ENCODE results near the gene ALKBH4. TPM values are rescaled to one million over a fixed set of nuclear protein-coding genes. Genes with fewer than 3 reads are reported as not detected.

ALKBH4 gene
- polyA plus RNA-seq, 2 of the 4 experiments (the other 2 are of a cell fraction): 4.0 to 8.8 TPM

DNA sequence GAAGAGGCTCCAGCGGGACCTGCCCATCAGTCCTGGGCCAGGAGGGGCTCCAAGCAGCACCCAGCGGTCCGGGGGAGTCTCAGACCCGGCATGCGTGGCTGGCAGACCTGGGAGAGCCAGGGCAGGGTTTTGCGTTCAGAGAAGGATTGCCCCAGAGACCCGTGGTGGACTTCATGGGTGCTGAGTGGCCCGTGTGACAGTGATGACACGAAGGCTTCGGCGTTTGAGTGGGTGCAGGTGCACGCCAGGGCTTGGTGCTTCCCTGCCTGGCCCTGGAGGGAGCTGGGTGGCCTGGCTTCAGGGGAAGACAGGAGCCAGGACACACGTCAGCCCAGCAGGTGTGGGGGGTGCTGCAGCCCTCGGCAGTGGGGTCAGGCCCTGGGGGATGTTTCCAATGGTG, 17.4 kb downstream of the ALKBH4 start:
- WGBS (ENCODE audit: missing lambda C conversion rate): 80% methylated on average over 12 of the region's 14 CpGs
- ChIA-PET CTCF (no interaction called here), POLR2A (no interaction called here)
- FAIRE-seq (no peak), DNase-seq (ENCODE audit: low read depth in 1 of 2, low spot score in 1 of 2) (no peak), ATAC-seq (0 out of 6 replicates have a peak, but pooled peaks of 1 of the 2 experiments have one; percentile 6)
- H3K27ac ChIP-seq: no peak overlapping the region
- H3K4me3 ChIP-seq: no peak overlapping the region
- H3K4me2 ChIP-seq: no peak overlapping the region
- H3K4me1 ChIP-seq: no peaks in the 10 kb centered on the region
- TF ChIP-seq FOSL2 (IDR thresholded peaks at IDR 0.05) (no peak), FOSL2 (CRISPR knock-in tag; IDR thresholded peaks at IDR 0.05) (no peak), BHLHE40 (IDR thresholded peaks at IDR 0.05; ENCODE audit: low read depth, low read length) (no peak), CHD2 (IDR thresholded peaks at IDR 0.05; ENCODE audit: low read length, partially characterized antibody) (no peak), ZSCAN20 (CRISPR knock-in tag; IDR thresholded peaks at IDR 0.05) (no peak), JUN (IDR thresholded peaks at IDR 0.05) (no peak), ZNF302 (CRISPR knock-in tag; IDR thresholded peaks at IDR 0.05) (no peak), BCL3 (IDR thresholded peaks at IDR 0.05) (no peak), EHMT2 (IDR thresholded peaks at IDR 0.05; ENCODE audit: low read depth) (no peak), RFX5 (IDR thresholded peaks at IDR 0.05) (no peak), TFCP2L1 (CRISPR knock-in tag; IDR thresholded peaks at IDR 0.05) (no peak), HMGXB4 (CRISPR knock-in tag; IDR thresholded peaks at IDR 0.05; ENCODE audit: borderline replicate concordance) (no peak), POLR2A (IDR thresholded peaks at IDR 0.05; ENCODE audit: low read length) (no peak), GATA3 (IDR thresholded peaks at IDR 0.05; ENCODE audit: borderline replicate concordance) (no peak), RARB (CRISPR knock-in tag; IDR thresholded peaks at IDR 0.05) (no peak)
- TF ChIP-seq, protein P1, sequence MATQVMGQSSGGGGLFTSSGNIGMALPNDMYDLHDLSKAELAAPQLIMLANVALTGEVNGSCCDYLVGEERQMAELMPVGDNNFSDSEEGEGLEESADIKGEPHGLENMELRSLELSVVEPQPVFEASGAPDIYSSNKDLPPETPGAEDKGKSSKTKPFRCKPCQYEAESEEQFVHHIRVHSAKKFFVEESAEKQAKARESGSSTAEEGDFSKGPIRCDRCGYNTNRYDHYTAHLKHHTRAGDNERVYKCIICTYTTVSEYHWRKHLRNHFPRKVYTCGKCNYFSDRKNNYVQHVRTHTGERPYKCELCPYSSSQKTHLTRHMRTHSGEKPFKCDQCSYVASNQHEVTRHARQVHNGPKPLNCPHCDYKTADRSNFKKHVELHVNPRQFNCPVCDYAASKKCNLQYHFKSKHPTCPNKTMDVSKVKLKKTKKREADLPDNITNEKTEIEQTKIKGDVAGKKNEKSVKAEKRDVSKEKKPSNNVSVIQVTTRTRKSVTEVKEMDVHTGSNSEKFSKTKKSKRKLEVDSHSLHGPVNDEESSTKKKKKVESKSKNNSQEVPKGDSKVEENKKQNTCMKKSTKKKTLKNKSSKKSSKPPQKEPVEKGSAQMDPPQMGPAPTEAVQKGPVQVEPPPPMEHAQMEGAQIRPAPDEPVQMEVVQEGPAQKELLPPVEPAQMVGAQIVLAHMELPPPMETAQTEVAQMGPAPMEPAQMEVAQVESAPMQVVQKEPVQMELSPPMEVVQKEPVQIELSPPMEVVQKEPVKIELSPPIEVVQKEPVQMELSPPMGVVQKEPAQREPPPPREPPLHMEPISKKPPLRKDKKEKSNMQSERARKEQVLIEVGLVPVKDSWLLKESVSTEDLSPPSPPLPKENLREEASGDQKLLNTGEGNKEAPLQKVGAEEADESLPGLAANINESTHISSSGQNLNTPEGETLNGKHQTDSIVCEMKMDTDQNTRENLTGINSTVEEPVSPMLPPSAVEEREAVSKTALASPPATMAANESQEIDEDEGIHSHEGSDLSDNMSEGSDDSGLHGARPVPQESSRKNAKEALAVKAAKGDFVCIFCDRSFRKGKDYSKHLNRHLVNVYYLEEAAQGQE (IDR thresholded peaks at IDR 0.05): no peak
- TF ChIP-seq, protein P2, sequence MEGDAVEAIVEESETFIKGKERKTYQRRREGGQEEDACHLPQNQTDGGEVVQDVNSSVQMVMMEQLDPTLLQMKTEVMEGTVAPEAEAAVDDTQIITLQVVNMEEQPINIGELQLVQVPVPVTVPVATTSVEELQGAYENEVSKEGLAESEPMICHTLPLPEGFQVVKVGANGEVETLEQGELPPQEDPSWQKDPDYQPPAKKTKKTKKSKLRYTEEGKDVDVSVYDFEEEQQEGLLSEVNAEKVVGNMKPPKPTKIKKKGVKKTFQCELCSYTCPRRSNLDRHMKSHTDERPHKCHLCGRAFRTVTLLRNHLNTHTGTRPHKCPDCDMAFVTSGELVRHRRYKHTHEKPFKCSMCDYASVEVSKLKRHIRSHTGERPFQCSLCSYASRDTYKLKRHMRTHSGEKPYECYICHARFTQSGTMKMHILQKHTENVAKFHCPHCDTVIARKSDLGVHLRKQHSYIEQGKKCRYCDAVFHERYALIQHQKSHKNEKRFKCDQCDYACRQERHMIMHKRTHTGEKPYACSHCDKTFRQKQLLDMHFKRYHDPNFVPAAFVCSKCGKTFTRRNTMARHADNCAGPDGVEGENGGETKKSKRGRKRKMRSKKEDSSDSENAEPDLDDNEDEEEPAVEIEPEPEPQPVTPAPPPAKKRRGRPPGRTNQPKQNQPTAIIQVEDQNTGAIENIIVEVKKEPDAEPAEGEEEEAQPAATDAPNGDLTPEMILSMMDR (IDR thresholded peaks at IDR 0.05): no peak
- TF ChIP-seq, protein P3, sequence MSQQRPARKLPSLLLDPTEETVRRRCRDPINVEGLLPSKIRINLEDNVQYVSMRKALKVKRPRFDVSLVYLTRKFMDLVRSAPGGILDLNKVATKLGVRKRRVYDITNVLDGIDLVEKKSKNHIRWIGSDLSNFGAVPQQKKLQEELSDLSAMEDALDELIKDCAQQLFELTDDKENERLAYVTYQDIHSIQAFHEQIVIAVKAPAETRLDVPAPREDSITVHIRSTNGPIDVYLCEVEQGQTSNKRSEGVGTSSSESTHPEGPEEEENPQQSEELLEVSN (IDR thresholded peaks at IDR 0.05; ENCODE audit: borderline replicate concordance, low read depth): no peak
- TF ChIP-seq, protein P4, sequence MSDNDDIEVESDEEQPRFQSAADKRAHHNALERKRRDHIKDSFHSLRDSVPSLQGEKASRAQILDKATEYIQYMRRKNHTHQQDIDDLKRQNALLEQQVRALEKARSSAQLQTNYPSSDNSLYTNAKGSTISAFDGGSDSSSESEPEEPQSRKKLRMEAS (IDR thresholded peaks at IDR 0.05): no peak
- TF ChIP-seq, protein P5, sequence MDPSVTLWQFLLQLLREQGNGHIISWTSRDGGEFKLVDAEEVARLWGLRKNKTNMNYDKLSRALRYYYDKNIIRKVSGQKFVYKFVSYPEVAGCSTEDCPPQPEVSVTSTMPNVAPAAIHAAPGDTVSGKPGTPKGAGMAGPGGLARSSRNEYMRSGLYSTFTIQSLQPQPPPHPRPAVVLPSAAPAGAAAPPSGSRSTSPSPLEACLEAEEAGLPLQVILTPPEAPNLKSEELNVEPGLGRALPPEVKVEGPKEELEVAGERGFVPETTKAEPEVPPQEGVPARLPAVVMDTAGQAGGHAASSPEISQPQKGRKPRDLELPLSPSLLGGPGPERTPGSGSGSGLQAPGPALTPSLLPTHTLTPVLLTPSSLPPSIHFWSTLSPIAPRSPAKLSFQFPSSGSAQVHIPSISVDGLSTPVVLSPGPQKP (IDR thresholded peaks at IDR 0.05; ENCODE audit: low read depth, low read length): no peak
- TF ChIP-seq, protein P6, sequence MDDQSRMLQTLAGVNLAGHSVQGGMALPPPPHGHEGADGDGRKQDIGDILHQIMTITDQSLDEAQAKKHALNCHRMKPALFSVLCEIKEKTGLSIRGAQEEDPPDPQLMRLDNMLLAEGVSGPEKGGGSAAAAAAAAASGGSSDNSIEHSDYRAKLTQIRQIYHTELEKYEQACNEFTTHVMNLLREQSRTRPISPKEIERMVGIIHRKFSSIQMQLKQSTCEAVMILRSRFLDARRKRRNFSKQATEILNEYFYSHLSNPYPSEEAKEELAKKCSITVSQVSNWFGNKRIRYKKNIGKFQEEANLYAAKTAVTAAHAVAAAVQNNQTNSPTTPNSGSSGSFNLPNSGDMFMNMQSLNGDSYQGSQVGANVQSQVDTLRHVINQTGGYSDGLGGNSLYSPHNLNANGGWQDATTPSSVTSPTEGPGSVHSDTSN (IDR thresholded peaks at IDR 0.05): no peak
- H3K9me3 ChIP-seq: no peaks in the 10 kb centered on the region
